Stimulated activated CD4-positive, alpha-beta T cell treated with anti-CD3 and anti-CD28 coated beads, TNF-alpha, amount 100 ng/mL, for 1 hour (primary cell): Measurements from ENCODE around the gene UGT1A3.
"Not testable (repeated sequence)": the region's sequence is repeated elsewhere in the genome, so short reads cannot be mapped to it uniquely, and the experiment has no call there.

Experiments used
- DNase-seq, 3 donors: peaks; one replicate each; pipeline ENCODE4 v3.0.0-alpha.2; 2020; ENCODE audit warnings: low read depth in 3 of 3, low spot score in 1 of 3

Gene UGT1A3

DNA sequence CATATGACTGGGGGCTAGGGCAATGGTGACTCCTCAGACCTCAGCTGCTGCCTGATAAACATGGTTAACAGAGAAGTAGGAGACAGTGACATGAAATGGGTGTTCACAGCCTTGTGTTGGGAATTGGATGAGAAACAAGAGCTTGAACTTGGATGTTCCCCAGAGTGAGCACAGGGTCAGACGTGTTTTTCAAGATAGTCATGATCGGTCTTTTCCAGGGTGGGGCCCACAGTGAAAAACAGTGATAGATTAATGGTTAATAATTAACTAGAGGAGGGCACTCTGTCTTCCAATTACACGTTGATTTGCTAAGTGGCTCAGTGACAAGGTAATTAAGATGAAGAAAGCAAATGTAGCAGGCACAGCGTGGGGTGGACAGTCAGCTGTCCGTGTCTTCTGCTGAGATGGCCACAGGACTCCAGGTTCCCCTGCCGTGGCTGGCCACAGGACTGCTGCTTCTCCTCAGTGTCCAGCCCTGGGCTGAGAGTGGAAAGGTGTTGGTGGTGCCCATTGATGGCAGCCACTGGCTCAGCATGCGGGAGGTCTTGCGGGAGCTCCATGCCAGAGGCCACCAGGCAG lies at the start of gene UGT1A3:
TSS of gene UGT1A3 (plus strand) at position 320 of the 579 bp plus-strand sequence. CDS start at position 405, 85 bp downstream.
- DNase-seq, result no peak

DNA sequence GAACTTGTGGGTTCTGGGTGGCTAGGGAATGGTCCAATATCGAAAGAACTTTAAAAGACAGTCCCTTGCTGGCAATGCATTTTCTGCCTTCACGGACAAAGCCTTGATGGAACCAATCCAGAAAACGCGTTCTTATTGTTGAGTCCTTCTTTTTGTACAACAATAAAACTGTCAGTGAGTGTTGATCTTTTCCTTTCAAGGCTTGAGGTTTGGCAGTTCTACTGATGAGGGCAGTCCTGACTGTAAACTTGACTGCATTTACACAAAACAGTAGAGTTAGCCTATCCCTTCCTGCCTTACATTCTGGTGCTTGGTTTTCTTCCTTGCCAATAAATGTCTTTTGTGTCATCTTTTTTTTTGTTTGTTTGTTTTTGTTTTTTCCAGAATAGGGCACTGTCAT lies 49.6 kb upstream of the UGT1A3 start:
- no peak for DNase-seq

DNA sequence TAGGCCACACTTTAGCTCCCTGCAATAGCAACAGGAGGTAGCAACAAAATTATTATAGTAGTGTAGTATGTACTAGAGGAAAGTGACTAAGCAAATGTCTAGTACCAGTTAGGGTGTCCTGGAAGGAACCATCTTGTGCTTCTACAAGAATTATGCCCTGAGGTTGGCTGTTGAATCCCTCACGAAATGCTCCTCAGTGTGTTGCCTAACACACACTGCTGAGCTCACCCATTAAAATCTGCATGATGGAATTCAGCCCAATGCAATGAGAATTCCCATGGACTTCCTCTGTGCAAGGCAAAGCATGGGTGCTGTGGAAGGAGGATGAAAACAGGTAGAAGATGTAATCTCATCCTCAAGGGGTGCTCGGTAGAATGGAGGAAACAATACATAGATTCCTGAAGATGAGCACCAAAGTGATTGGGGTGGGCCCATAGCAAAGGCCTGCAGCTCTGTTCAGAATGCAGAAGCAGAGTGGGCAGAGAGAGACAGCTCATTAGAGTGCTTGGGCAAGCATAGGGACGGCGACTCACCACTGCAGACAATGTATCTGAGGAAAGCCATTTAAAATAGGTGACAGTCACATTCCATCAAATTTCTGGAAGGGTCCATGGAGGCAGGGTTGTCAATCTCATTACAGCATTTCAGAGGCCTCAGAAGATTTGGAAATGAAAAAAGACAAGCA lies 48.3 kb upstream of the UGT1A3 start:
- DNase-seq, result no peak

DNA sequence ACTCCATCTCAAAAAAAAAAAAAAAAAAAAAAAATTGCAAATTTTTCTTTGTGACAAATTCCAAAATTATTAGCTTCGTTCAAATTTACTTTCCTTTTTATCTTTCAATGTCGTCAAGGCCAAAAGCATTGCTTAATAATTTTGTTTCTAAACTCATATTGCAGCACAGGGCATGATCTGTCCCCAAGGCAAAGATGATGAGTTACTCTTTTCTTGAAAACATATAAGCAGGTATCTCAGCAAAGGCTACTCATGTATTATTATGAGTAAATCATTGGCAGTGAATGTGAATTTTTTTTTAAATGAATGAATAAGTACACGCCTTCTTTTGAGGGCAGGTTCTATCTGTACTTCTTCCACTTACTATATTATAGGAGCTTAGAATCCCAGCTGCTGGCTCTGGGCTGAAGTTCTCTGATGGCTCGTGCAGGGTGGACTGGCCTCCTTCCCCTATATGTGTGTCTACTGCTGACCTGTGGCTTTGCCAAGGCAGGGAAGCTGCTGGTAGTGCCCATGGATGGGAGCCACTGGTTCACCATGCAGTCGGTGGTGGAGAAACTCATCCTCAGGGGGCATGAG lies 47.2 kb upstream of the UGT1A3 start, which contains the start of gene UGT1A7:
TSS of gene UGT1A7 (plus strand) at position 381 of the 579 bp plus-strand sequence. CDS start at position 418, 37 bp downstream.
- no peak for DNase-seq

DNA sequence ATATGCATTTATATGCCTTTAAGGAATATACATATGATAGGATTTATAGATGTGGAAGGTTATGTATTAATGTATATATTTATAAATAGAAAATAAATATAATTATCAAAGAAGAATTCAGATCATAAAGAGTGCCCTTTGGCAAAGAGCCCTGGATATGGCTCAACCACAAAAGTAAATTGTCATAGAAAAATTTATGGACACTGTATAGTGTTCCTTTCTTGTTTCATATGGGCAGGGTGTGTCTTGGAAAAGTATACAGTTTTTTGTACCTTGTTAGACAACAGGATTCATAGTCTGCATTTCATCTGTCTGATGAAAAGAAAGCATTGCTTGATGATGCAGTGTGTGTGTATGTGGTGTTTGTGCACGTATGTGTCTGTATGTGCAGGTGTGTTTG lies 44.2 kb upstream of the UGT1A3 start:
- DNase-seq, result no peak

DNA sequence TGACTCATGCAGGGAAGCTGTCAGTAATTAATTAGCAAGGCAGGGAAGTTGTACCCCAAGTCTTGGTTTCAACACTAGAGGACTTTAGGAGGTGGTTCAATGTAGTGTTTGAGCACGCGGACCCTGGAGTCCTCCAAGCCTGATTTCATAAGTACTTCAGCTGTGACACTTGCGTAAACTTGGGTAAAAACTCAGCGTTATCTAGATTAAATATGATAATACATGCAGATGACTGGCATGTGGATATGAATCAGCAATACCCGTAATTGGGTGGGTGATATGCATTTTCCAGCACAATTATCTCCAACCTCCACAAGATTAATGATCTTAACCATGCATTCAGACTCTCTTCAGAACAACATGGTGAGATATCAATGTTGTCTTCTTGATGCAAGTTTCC lies 41.9 kb upstream of the UGT1A3 start:
- DNase-seq, result no peak

DNA sequence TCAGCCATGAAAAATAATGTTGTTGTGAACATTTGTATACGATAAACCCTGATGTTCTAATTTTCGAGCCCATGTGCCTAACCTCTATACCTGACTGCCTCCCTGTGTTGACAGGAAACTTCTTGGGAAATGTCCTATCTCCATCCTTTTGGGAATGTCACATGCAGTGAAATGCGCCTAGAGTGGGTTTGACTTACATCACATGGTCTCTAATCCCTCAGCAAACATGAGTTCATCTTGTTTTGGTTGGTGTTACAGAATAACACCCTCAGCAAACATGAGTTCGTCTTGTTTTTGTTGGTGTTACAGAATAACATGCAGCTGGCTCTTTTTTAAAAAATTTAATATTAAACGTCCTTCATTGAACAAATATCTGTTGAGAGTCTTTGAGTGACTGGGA lies 40.5 kb upstream of the UGT1A3 start:
- no peak for DNase-seq

DNA sequence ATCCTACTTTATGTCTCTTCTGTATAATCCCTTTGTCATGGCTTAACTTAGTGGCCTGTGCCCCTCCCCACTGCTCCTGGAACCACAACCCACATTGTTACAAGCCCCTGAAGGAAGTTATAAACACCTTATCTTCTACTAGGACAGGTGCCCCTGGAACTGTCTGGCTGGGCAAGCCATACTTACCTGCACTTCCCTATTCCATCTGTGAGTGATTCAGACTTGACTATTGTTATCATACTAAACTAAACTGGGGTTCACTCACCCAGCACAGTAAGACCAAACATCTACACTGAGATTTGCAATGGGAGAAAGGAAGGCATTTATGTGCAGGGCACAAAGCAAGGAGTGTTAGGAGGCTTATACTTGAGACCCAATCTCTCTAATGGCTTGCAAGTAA lies 39.8 kb upstream of the UGT1A3 start:
- DNase-seq, result no peak

DNA sequence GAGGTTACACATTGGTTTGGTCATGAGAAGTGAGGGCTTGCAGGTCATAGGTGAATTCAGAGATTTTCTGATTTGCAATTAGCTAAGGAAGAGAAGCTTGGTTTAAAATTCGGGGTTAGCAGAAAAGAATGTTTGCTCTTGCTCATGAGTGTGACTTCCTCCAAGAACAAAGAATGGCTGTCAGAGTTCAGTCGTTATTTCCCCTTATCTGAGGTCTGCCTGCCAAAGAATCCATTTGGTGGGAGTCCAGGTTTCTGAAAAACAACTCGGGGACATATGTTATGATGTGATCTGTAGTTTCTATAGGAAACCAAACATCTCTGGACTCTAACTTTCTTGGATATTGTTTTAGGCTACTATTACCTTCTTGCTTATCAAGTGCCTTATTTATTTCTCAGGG lies 39.3 kb upstream of the UGT1A3 start:
- no peak for DNase-seq

DNA sequence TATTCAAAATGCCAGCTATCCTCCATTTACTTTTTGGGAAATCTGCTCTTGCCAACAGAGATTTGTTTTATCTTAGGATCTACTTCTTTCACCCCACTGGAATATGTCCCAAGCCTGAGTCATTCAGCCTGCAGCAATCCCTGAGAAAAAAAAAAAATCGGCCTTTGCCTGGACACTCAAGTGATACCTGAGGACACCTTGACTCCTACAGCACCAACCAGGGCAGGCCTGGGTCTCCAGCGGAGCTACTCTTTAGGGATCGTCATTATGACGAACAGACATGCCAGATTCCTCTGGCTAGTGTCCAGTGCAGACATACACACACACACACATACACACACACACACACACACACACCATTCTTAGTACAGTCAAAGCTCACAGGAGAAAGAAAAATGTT lies 38.4 kb upstream of the UGT1A3 start:
- no peak for DNase-seq

DNA sequence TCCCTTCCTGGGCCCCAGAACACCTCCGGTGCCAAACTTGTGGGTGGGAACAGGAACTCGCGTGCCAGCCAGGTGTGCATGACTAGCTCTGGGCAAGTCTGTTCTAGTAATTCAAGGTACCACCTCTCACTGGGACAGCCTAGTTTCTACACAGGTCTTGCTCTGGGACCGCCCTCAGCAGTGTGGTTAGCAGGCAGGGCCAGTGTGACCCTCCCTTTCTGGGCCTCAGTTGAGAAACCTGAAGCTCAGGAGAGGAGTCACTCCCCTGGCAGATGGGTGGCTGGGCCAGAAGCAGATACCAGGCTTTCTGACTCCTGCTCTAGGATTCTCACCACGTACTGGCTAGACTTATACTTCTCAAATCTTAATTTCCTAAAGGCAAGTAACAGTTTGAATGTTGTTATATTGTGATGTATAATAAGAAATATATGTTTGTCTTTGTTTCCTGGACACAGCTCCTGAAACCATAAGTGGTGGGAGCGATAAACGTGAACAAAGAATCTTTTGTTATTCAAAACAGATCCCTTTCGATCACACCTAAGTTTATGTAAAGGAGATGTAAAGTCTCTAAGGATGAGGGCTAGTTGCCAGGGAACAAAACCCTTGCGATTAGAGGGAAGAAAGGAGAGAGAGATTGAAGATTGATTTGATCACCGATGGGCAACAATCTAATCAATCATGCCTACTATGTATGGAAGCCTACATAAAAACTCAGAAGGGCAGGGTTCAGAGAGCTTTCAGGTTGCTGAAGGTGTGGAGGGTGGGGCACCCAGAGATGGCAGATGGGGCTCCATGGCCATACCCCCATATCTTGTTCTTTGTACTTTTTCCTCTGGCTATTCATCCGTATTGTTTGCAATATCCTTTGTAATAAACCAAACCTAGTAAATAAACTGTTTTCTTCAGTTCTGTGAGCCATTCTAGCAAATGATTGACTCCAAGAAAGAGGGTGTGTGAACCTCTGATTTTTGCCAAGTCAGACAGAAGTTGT lies 37.1 kb upstream of the UGT1A3 start:
- no peak for DNase-seq

DNA sequence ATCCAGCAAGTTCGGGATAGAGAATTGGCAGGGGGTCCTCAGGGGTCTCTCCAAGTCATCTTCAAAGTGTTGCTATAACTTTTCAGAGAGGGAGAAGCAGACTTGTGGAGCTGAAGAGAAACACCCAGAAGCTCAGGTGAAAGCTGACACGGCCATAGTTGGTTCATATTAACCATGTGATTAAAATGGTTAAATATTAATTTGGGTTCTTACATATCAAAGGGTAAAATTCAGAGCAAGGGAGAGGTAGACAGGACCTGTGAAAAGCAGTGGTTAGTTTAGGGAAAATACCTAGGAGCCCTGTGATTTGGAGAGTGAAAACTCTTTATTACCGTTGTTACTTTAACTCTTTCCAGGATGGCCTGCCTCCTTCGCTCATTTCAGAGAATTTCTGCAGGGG lies 36.2 kb upstream of the UGT1A3 start, which contains the start of gene UGT1A6:
TSS of gene UGT1A6 (plus strand) at position 243 of the 400 bp plus-strand sequence. CDS start at position 358, 115 bp downstream.
- no peak for DNase-seq

DNA sequence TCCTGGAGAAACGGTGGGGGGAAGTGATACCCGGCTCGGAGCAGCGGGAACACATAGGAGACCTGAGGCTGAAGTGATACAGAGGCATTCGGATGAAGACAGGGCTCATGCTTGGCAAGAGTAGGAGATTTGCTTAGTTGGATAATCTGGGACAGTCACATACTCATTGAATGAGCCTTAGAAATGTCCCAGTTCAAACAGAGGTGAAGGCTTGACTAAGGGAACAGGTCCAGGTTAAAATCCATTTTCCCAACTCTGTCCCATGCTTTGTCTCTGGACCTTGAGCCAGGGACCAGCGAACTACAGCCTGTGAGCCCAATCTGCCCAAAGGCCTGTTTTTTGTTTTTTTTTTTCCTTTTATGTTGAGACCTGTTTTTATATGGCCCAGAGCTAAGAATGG lies 34.9 kb upstream of the UGT1A3 start:
- no peak for DNase-seq

DNA sequence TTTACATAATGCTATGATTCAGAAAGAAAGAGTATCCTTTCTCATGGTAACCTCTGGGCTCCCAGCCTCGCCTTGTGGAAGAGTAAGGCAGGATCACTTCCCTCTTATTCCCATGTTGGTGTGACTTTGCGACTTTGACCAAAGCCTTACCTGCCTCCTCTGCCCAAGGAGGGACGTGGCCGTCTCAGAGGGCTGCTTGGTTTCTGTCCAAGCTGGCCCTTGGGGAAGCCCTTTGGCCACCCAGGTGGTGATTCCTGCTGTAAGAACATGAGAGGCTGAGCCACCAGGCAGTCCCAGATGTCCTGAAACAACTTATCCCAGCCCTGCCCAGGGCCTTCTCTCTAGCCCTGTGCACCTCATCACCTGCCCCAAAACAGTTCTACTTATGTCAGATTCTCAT lies 30.1 kb upstream of the UGT1A3 start:
- no peak for DNase-seq

DNA sequence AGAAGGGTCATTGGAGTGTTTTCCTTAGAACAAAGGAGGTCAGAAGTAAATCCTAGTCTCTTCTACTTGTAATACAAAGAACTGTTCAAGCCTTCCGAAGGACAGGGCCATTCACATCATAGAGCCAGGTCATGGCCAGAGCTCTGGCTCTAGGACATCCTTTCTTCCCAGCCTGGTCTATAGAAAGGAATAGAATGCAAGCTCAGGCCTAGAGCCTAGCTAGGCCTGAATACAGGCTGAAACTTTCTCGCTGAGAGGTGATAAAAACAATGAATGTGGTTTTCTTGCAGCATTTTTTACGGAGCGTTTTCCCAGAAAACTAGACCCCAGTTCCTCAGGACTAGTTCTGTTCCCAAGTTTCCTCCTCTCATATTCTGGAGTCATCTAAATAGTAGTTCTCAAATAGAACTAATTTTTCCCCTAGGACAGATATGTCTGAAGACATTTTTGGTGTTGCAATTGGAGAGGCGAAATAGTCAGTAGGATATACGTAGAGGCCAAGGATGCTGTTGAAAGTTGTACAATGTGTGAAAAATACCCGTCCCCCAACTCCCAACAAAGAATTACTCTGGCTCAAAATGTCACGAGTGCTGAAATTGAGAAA lies 29.3 kb upstream of the UGT1A3 start:
- DNase-seq, result no peak

DNA sequence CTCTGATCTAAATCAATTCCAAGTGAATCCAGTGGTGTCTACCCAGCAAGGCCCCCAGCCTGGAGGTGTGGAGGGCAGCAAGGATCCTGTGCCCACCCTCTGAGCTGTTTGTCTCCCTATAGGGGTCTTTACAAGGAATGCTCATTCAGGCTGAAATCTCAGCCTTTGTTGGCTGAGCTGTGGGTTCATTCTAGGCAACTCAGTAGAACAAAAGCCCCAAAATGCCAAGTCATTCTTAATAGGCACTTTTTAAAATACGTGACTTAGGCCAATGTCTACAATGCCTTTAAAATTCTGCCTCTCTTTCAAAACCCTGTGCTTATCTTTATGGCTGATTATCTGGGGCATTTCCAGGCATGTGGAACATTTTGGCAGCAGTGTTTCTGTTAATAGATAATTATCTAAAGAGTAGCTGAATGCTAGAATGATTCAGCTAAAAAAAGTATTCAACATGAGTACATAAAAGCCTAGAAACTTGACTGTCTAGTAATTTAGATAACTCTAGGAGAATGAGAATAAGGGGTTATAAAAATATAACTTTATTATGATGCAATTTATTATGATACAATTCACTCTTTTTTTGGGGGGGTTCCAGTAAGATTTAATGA lies 28.7 kb upstream of the UGT1A3 start:
- DNase-seq, result no peak

DNA sequence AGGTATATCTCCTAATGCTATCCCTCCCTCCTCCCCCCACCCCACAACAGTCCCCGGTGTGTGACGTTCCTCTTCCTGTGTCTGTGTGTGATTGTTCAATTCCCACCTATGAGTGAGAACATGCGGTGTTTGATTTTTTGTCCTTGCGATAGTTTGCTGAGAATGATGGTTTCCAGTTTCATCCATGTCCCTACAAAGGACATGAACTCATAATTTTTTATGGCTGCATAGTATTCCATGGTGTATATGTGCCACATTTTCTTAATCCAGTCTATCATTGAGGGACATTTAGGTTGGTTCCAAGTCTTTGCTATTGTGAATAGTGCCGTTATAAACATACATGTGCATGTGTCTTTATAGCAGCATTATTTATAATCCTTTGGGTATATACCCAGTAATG lies 28.0 kb upstream of the UGT1A3 start:
- not testable (repeated sequence) for DNase-seq

DNA sequence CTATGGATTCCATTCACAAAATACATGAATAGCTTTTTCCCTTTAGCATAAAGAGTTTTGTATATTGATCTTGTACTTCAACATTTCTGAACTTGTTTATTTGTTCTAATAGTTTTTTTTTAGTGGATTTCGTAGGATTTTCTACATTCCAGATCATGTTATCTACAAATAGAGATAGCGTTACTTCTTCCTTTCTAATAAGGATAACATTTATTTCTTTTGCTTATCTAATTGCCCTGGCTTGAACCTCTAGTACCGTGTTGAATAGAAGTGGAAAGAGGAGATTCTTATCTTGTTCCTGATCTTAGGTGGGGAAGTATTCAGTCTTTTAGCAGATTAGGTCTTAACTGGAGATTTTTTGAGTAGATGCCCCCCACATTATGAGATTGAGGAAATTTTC lies 26.6 kb upstream of the UGT1A3 start:
- no peak for DNase-seq

DNA sequence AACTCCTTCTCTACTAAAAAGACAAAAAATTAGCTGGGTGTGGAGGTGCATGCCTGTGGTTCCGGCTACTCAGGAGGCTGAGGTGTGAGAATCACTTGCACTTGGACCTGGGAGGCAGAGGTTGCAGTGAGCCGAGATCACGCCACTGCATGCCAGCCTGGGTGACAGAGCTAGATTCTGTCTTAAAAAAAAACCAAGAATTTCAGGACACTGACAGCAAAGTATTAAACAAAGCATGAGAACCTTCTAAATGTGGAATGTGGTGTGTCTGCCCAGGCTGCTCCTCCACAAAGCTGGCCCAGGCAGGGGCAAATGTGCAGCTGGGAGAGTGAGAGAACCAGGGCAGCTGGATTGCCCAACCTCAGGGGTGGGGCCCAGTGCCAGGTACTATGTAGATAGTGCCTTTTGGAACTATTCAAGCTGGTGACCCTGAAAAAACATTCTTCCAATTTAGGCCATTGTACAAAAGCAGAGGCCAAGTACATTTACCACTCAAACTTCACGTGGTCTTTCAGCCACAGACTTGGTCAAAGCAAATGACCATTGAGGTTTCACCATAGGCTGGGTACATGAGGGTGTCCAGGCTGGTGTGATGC lies 22.8 kb upstream of the UGT1A3 start:
- DNase-seq, result no peak

DNA sequence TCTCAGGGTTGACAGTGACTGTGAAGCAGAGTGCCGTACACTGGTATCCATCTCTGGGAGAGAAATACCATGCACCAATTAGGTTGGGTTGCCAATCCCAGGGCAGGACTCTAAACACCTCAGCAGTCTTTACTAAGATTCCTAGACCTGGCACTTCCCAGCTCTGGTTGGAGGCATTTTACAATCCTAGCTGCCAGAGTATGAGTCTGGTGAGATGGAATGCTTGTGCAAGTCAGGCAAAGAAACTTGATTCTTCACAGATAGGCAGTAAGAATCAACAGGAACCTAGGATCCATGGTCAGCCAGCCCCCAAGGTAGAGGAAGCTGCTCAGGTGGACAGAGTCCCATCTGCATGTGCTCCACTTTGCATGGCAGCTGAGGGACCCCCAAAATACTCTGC lies 22.1 kb upstream of the UGT1A3 start:
- no peak for DNase-seq
